ENCODE measurements around the gene TLR6.

DNA sequence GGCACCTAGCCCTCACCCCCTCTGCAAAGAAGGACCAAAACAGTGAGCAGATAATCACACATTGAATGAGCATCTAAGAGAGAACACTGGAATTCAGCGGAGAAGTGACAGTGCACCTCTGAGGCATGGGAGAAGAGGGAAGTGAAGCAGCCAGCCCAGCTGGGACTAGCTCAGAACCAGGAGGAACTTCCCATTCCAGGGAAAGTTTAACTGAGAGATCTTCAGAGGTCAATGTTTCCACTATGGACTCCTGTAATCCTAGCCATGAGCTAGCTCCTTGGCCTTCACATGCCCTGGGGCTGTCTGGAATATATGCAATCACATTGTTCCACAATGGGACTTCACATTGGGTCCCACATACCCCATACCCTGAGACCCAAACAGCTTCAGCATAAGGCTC lies 24.4 kb downstream of the TLR6 start:
- no peak for TF ChIP-seq CTCF (IDR thresholded peaks at IDR 0.05)
- TF ChIP-seq POLR2A (IDR thresholded peaks at IDR 0.05), result no peak

Data from heart left ventricle (tissue), 13 donors.